Measurements from ENCODE around the gene ZC3H4. TPM values are rescaled to one million over a fixed set of nuclear protein-coding genes. Genes with fewer than 3 reads are reported as not detected.

ZC3H4 gene
- total RNA-seq, 6 experiments from 2014 or later: 43.9 to 66.1 (median 55.2) TPM

GRCh38 chr19:47066376-47067214 lies 47.0 kb downstream of the ZC3H4 start:
- H3K36me3 Mint-ChIP-seq (ENCODE audit: low read depth): peaks cover 20% of the 10 kb centered on the region; the same call in 1 of the 2 replicates
- no peak for DNase-seq
- no peaks in the 10 kb centered on the region; the same call in none of the 2 replicates for H3K27me3 Mint-ChIP-seq (ENCODE audit: insufficient read depth)
- TF ChIP-seq, protein P1, sequence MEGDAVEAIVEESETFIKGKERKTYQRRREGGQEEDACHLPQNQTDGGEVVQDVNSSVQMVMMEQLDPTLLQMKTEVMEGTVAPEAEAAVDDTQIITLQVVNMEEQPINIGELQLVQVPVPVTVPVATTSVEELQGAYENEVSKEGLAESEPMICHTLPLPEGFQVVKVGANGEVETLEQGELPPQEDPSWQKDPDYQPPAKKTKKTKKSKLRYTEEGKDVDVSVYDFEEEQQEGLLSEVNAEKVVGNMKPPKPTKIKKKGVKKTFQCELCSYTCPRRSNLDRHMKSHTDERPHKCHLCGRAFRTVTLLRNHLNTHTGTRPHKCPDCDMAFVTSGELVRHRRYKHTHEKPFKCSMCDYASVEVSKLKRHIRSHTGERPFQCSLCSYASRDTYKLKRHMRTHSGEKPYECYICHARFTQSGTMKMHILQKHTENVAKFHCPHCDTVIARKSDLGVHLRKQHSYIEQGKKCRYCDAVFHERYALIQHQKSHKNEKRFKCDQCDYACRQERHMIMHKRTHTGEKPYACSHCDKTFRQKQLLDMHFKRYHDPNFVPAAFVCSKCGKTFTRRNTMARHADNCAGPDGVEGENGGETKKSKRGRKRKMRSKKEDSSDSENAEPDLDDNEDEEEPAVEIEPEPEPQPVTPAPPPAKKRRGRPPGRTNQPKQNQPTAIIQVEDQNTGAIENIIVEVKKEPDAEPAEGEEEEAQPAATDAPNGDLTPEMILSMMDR (IDR thresholded peaks at IDR 0.05): no peak
- no peak overlapping the region for H3K27ac Mint-ChIP-seq
- no peaks in the 10 kb centered on the region; the same call in 1 of the 2 replicates for H3K4me1 Mint-ChIP-seq (ENCODE audit: low read depth)
- no peak overlapping the region for H3K4me3 Mint-ChIP-seq
- no peaks in the 10 kb centered on the region for H3K9me3 Mint-ChIP-seq

DNA sequence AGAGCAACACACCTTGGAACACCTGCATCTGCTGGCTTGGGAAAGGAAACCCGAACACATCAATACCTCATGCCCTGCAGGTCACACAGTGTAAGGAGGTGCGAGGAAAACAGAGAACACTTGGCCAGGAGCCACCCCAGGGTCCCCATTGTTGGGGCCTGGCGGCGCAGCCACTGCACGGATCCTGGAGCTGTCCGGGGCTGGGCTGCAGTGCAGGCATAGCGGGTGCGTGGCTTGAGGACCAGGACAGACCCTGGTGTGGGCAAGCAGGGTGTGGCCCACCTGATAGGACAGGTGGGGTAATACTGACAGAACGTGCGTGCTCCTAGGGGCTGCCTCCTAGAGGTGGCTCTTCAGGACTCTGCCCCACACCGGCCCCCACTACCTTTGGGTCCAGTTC lies 48.3 kb downstream of the ZC3H4 start:
- Mint-ChIP-seq H3K27me3 (ENCODE audit: insufficient read depth) (no peaks in the 10 kb centered on the region; the same call in none of the 2 replicates), H3K27ac (no peak overlapping the region), H3K4me3 (no peak overlapping the region), H3K9me3 (no peaks in the 10 kb centered on the region), H3K4me1 (ENCODE audit: low read depth) (no peaks in the 10 kb centered on the region; the same call in 1 of the 2 replicates), H3K36me3 (ENCODE audit: low read depth) (peaks cover 8% of the 10 kb centered on the region; the same call in 1 of the 2 replicates)
- DNase-seq: no peak
- TF ChIP-seq, protein P1 (IDR thresholded peaks at IDR 0.05): no peak

- TF ChIP-seq, protein P1 (IDR thresholded peaks at IDR 0.05): no peak
- DNase-seq: no peak
- Mint-ChIP-seq H3K36me3 (ENCODE audit: low read depth) (no peaks in the 10 kb centered on the region), H3K9me3 (no peaks in the 10 kb centered on the region), H3K4me1 (ENCODE audit: low read depth) (no peaks in the 10 kb centered on the region; the same call in 1 of the 2 replicates), H3K27me3 (ENCODE audit: insufficient read depth) (no peaks in the 10 kb centered on the region; the same call in none of the 2 replicates), H3K4me3 (no peak overlapping the region), H3K27ac (no peak overlapping the region)
These were observed 49.7 kb downstream of the ZC3H4 start for GRCh38 chr19:47063874-47064273.

DNA sequence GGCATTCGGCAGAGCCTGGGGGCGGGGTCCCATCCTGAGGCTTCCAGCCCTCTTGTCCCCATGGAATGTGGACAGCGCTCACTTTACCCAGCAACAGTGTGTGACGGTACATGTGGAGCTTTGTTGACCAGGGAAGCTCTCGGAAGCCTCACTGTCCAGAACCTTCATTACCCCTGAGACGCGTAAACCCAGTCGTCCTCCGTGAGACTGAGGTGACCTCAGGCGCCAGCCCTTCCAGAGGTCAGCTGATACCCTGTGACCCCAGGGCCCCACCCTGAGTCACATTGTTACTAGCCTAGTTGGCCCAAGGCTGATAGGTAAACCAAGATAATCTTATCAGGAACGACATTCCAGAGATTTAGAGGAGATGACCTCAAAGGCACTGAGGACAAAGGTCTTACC lies 55.0 kb downstream of the ZC3H4 start:
- no peaks in the 10 kb centered on the region for H3K9me3 Mint-ChIP-seq
- H3K36me3 Mint-ChIP-seq (ENCODE audit: low read depth): no peaks in the 10 kb centered on the region
- no peaks in the 10 kb centered on the region; the same call in 1 of the 2 replicates for H3K27me3 Mint-ChIP-seq (ENCODE audit: insufficient read depth)
- H3K4me3 Mint-ChIP-seq: no peak overlapping the region
- TF ChIP-seq, protein P1 (IDR thresholded peaks at IDR 0.05): no peak
- H3K27ac Mint-ChIP-seq: no peak overlapping the region
- DNase-seq: no peak
- H3K4me1 Mint-ChIP-seq (ENCODE audit: low read depth): peaks cover 9% of the 10 kb centered on the region

- Mint-ChIP-seq H3K36me3 (ENCODE audit: low read depth) (no peaks in the 10 kb centered on the region), H3K4me3 (no peak overlapping the region), H3K9me3 (no peaks in the 10 kb centered on the region), H3K27ac (peak overlapping the region; percentile 53; the same call in 1 of the 2 replicates), H3K27me3 (ENCODE audit: insufficient read depth) (peaks cover 3% of the 10 kb centered on the region; the same call in 1 of the 2 replicates), H3K4me1 (ENCODE audit: low read depth) (peaks cover 9% of the 10 kb centered on the region)
- DNase-seq: peak; percentile 23
- TF ChIP-seq, protein P1 (IDR thresholded peaks at IDR 0.05): no peak
These were observed 56.2 kb downstream of the ZC3H4 start for GRCh38 chr19:47057328-47057727.

Measured in HFFc6 (cell line).